Sigmoid colon (tissue), 7 donors: ENCODE results near the gene GRPEL1. TPM values are rescaled to one million over a fixed set of nuclear protein-coding genes. Genes with fewer than 3 reads are reported as not detected.
"Not testable (repeated sequence)": the region's sequence is repeated elsewhere in the genome, so short reads cannot be mapped to it uniquely, and the experiment has no call there.

ENCODE experiments used
- DNase-seq: peaks from one replicate; pipeline ENCODE4 v3.0.0-alpha.2; 2019
- H3K27ac ChIP-seq, 4 donors: fragments of 200-600 bp; sonication (generic); one replicate each; pipeline ENCODE4 v1.5.1; 2016 to 2019; ENCODE audit warnings: mild to moderate bottlenecking in 1 of 4
- H3K27me3 ChIP-seq, 3 donors: fragments of 200-600 bp; sonication (generic); one replicate each; pipeline ENCODE4 v1.5.1; 2019; ENCODE audit warnings: mild to moderate bottlenecking in 1 of 3
- H3K36me3 ChIP-seq, 4 donors: fragments of 200-600 bp; sonication (generic); one replicate each; pipeline ENCODE4 v1.5.1; 2016 to 2019
- H3K4me1 ChIP-seq, 4 donors: fragments of 200-600 bp; sonication (generic); one replicate each; pipeline ENCODE4 v1.5.1; 2017 to 2019
- H3K4me3 ChIP-seq, 4 donors: fragments of 200-600 bp; sonication (generic); one replicate each; pipeline ENCODE4 v1.5.1; 2017 to 2019; ENCODE audit warnings: mild to moderate bottlenecking in 2 of 4, moderate library complexity in 1 of 4
- H3K9me3 ChIP-seq, 4 donors: fragments of 200-600 bp in 3 of 4; sonication (generic) in 3 of 4; one replicate each; pipeline versions ENCODE4 v1.5.1 to v1.6.1; 2013 to 2019
- EP300 ChIP-seq, 4 donors: sonication (generic); formaldehyde crosslinking; IDR thresholded peaks; one replicate each; pipeline ENCODE4 v1.6.1; 2017; ENCODE audit warnings: antibody characterized with exemption in 4 of 4
- POLR2A ChIP-seq, 2 donors: fragments of 450-650 bp; IDR thresholded peaks; one replicate each; pipeline ENCODE4 v1.6.1; 2016; ENCODE audit warnings: antibody characterized with exemption in 2 of 2, mild to moderate bottlenecking in 2 of 2, moderate library complexity in 2 of 2
- POLR2AphosphoS5 ChIP-seq, 4 donors: sonication (generic); formaldehyde crosslinking; IDR thresholded peaks; one replicate each; pipeline ENCODE4 v1.6.1; 2017; ENCODE audit warnings: antibody characterized with exemption in 4 of 4
- WGBS, 2 donors: extraction: QIAGEN DNeasy Blood & Tissue Kit; methylation state at CpG; one replicate each; pipeline ENCODE4 v1.1.7; 2013; 5-methylcytosine and 5-hydroxymethylcytosine counted together
- intact Hi-C: fragments of 100-400 bp; cut with DNase I; formaldehyde crosslinking; loops from one replicate; pipeline ENCODE4 v1.15.1; 2023
- polyA plus RNA-seq, 3 donors: library from polyadenylated mRNA; stranded (reverse); fragments of 200-250 nt; gene quantifications; one replicate each; pipeline ENCODE4 v1.2.3, GENCODE V29; 2013
- total RNA-seq, 4 donors: library from RNA; depleted of rRNA; stranded (reverse); fragments of >200 nt; gene quantifications; one replicate each; pipeline ENCODE4 v1.1.0, GENCODE V29; 2016
- TF ChIP-seq, protein P1 (sequence below), 4 experiments: fragments of 450-650 bp in 3 of 4; fragments of 200-600 bp in 1 of 4; IDR thresholded peaks; one replicate each; pipeline ENCODE4 v1.5.1; 2016 to 2019; ENCODE audit warnings: antibody characterized with exemption in 4 of 4, mild to moderate bottlenecking in 3 of 4, moderate library complexity in 2 of 4
- donor health status: healthy with polysubstance abuse.
- donor health status: Bipolar disorder and iron deficiency.
- donor health status: healthy.

Gene GRPEL1
- total and polyA plus RNA-seq, 7 donors: 7.5 to 34.7 (median 23.2) TPM

DNA sequence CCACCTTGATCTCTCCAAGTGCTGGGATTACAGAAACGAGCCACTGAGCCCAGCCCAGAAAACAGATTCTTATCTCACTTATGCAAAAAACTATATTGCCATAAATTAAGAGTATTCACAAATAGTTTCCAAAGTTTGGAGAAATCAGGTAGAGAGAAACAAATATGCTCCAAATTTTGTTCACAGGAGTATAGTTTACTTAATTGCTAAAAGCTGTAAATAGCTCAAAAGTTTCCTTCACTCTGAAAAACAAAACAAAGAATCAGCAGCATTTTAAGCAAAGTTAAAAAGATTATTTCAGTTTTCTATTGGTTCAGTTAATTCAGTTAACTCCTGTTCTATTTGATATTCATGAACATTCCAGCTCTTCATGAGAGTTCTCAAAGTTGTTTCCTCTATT lies 18.5 kb upstream of the GRPEL1 start:
- peaks cover 0 to 24% (median 0%) of the 10 kb centered on the region in 3 donors for H3K27me3 ChIP-seq
- H3K9me3 ChIP-seq: peaks cover 0 to 2% (median 0%) of the 10 kb centered on the region in 4 donors
- no peak overlapping the region for H3K4me3 ChIP-seq
- peaks cover 0 to 20% (median 15%) of the 10 kb centered on the region in 4 donors for H3K4me1 ChIP-seq
- no peak for DNase-seq
- intact Hi-C loops: no loop called here
- TF ChIP-seq POLR2A (IDR thresholded peaks at IDR 0.05) (no peak), POLR2AphosphoS5 (IDR thresholded peaks at IDR 0.05) (no peak)
- TF ChIP-seq, protein P1, sequence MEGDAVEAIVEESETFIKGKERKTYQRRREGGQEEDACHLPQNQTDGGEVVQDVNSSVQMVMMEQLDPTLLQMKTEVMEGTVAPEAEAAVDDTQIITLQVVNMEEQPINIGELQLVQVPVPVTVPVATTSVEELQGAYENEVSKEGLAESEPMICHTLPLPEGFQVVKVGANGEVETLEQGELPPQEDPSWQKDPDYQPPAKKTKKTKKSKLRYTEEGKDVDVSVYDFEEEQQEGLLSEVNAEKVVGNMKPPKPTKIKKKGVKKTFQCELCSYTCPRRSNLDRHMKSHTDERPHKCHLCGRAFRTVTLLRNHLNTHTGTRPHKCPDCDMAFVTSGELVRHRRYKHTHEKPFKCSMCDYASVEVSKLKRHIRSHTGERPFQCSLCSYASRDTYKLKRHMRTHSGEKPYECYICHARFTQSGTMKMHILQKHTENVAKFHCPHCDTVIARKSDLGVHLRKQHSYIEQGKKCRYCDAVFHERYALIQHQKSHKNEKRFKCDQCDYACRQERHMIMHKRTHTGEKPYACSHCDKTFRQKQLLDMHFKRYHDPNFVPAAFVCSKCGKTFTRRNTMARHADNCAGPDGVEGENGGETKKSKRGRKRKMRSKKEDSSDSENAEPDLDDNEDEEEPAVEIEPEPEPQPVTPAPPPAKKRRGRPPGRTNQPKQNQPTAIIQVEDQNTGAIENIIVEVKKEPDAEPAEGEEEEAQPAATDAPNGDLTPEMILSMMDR (IDR thresholded peaks at IDR 0.05): no peak
- 6 to 15% methylated on average over 1 of the region's 1 CpG for WGBS, 2 donors
- no peak overlapping the region for H3K27ac ChIP-seq
- no peaks in the 10 kb centered on the region for H3K36me3 ChIP-seq

DNA sequence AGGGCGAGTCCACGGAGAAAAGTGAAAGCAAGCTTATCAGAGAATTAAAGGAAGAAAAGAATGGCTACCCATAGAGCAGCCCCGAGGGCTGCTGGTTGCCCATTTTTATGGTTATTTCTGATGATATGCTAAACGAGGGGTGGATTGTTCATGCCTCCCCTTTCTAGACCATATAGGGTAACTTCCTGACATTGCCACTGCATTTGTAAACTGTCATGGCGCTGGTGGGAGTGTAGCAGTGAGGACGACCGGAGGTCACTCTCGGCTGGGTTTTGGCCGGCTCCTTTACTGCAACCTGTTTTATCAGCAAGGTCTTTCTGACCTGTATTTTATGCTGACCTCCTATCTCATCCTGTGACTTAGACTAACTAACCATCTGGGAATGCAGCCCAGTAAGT lies 16.7 kb upstream of the GRPEL1 start:
- H3K4me3 ChIP-seq: peak overlapping the region in 2 of 4 donors; percentile 2 to 19
- 26 to 52% methylated on average over 9 of the region's 9 CpGs for WGBS, 2 donors
- not testable (repeated sequence) for H3K27ac ChIP-seq

DNA sequence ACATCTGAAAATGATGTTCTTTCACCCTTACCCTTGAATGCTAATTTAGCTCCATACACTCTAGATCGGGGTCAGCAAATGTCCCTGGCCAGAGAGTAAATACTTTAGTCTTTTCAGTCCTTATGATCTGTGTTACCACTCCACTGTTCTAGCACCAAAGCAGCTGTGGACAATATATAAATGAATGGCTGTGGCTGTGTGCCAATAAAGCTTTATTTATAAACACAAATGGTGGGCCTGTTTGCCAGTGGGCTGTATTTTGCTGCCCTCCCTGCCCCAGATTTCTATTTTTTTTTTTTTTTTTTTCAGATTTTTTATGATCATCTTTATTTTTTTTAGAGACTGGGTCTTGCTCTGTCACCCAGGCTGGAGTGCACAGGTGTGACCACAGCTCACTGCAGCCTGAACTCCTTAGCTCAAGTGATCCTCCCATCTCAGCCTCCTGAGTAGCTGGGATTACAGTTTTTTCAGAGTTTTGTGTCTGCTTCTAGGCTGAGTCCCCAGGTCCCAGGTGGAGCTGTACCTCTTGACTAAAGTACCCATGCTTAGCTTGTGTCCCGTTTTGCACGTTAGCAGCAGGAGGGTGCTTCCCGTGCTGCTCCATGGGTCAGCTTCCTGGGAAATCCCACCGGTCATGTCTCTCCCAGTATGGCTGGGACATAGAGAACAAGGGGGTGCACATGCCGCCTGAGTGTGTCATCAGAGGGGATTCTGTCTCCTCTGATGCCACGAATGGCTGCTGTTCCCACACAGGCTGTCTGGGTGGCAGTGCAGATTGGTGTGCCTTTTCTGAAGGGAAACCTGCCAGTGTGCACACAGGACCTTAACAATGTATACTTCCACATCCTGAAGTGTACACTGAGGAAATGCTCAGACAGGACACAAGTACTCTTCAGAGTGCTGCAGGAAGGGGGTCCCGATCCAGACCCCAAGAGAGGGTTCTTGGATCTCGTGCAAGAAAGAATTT lies 16.0 kb upstream of the GRPEL1 start:
- Histone ChIP-seq H3K36me3 (no peaks in the 10 kb centered on the region), H3K27ac (no peak overlapping the region), H3K4me1 (peaks cover 0 to 7% (median 4%) of the 10 kb centered on the region in 4 donors), H3K9me3 (peaks cover 0 to 2% (median 0%) of the 10 kb centered on the region in 4 donors), H3K4me3 (peak overlapping the region in 2 of 4 donors; percentile 2 to 19), H3K27me3 (peaks cover 0 to 24% (median 0%) of the 10 kb centered on the region in 3 donors)
- intact Hi-C loops: no loop called here
- WGBS, 2 donors: 61 to 73% methylated on average over 9 of the region's 9 CpGs
- TF ChIP-seq POLR2AphosphoS5 (IDR thresholded peaks at IDR 0.05): no peak
- TF ChIP-seq, protein P1 (IDR thresholded peaks at IDR 0.05): no peak
- no peak for TF ChIP-seq POLR2A (IDR thresholded peaks at IDR 0.05)
- TF ChIP-seq EP300 (IDR thresholded peaks at IDR 0.05): no peak
- DNase-seq: no peak

More for the DNA sequence above, 16.7 kb upstream of the GRPEL1 start:
- Histone ChIP-seq H3K4me1 (peaks cover 0 to 14% (median 11%) of the 10 kb centered on the region in 4 donors), H3K27me3 (peaks cover 0 to 24% (median 0%) of the 10 kb centered on the region in 3 donors)
- H3K36me3 ChIP-seq, intact Hi-C loops, DNase-seq, H3K9me3 ChIP-seq: not testable (repeated sequence)

DNA sequence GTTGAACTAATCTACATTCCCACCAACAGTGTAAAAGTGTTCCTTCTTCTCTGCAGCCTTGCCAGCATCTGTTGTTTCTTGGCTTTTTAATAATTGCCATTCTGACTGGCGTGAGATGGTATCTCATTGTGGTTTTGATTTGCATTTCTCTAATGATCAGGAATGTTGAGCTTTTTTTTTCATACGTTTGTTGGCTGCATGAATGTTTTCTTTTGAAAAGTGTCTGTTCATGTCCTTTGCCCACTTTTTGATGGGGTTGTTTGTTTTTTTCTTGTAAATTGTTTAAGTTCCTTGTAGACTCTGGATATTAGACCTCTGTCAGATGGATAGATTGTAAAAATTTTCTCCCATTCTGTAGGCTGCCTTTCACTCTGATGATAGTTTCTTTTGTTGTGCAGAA lies 12.0 kb upstream of the GRPEL1 start:
- H3K36me3 ChIP-seq, DNase-seq, H3K27ac ChIP-seq, H3K4me3 ChIP-seq, H3K4me1 ChIP-seq, intact Hi-C loops, H3K9me3 ChIP-seq: not testable (repeated sequence)
- peaks cover 0 to 10% (median 0%) of the 10 kb centered on the region in 3 donors for H3K27me3 ChIP-seq
- 74 to 82% methylated on average over 2 of the region's 2 CpGs for WGBS, 2 donors

DNA sequence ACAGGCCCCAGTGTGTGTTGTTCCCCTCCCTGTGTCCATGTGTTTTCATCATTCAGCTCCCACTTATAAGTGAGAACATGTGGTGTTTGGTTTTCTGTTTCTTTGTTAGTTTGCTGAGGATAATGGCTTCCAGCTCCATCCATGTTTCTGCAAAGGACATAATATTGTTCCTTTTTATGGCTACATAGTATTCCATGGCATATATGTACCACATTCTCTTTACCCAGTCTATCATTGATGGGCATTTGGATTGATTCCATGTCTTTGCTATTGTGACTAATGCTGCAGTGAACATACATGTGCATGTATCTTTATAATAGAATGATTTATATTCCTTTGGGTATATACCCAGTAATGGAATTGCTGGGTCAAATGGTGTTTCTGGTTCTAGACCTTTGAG lies 11.6 kb upstream of the GRPEL1 start:
- H3K4me3 ChIP-seq, H3K36me3 ChIP-seq, H3K27me3 ChIP-seq, H3K27ac ChIP-seq, H3K9me3 ChIP-seq, DNase-seq, intact Hi-C loops, H3K4me1 ChIP-seq: not testable (repeated sequence)

DNA sequence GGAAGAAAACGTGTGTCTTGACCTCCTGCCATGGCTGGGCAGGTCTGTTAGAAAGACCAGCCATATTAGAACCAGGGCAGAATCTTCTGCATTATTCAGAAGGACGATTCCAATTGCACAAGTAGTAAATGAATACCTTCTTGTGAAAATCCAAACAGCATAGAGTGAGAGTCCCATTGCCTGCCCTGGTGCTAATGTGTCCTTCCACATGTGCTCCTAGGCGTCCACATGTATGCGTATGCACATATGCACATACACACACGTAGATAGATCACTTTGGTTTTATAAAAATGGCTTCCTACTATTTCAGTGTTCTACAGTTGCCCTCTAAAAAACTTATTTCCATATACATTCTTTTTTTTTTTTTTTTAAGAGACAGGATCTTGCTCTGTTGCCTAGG lies 10.2 kb upstream of the GRPEL1 start:
- intact Hi-C loops: no loop called here
- no peaks in the 10 kb centered on the region for H3K36me3 ChIP-seq
- WGBS, 2 donors: 84 to 88% methylated on average over 5 of the region's 5 CpGs
- peaks cover 0 to 5% (median 2%) of the 10 kb centered on the region in 4 donors for H3K4me1 ChIP-seq
- no peak overlapping the region for H3K4me3 ChIP-seq
- TF ChIP-seq EP300 (IDR thresholded peaks at IDR 0.05) (no peak), POLR2AphosphoS5 (IDR thresholded peaks at IDR 0.05) (no peak), POLR2A (IDR thresholded peaks at IDR 0.05) (no peak)
- TF ChIP-seq, protein P1 (IDR thresholded peaks at IDR 0.05): no peak
- no peaks in the 10 kb centered on the region for H3K9me3 ChIP-seq
- DNase-seq: no peak
- H3K27ac ChIP-seq: no peak overlapping the region
- no peaks in the 10 kb centered on the region for H3K27me3 ChIP-seq
